Measurements from ENCODE around the gene CYYR1.
"Not testable (repeated sequence)": the region's sequence is repeated elsewhere in the genome, so short reads cannot be mapped to it uniquely, and the experiment has no call there.

Gene CYYR1

DNA sequence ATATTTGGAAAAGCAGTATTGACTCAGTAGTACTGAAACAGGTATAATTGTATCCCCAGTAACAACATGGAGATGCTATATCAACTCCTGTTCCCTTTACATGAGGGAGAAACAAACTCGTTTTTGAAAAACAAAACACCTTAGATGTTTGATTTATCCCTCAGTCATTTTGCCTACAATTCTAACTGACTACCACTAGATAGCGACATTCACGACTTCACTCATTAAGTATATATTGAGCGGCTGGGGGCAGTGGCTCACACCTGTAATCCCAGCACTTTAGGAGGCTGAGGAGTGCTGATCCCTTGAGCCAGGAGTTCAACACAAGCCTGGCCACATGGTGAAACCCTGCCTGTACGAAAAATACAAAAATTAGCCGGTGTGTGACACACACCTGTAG lies 83.3 kb downstream of the CYYR1 start:
- no peak for DNase-seq (ENCODE audit: low read depth)

DNA sequence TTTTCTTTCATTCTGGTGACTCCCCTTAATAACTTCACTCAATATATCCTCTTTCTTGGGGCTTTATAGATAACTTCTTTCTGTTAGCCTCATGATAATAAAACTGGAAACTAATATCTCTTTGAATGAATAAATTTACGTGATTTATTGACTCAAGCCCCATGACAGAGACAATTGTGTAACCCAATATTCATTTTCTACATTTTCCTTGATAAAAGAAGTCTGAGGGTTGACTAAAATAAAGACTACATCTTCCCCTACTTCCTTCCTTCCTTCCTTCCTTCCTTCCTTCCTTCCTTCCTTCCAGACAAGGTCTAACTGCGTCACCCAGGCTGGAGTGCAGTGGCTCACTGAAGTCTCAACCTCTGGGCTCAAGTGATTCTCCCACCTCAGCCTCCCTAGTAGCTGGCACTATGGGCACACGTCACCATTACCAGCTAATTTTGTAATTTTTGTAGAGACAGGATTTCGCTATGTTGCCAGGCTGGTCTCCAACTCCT lies 85.1 kb downstream of the CYYR1 start:
- no peak for DNase-seq (ENCODE audit: low read depth)

DNA sequence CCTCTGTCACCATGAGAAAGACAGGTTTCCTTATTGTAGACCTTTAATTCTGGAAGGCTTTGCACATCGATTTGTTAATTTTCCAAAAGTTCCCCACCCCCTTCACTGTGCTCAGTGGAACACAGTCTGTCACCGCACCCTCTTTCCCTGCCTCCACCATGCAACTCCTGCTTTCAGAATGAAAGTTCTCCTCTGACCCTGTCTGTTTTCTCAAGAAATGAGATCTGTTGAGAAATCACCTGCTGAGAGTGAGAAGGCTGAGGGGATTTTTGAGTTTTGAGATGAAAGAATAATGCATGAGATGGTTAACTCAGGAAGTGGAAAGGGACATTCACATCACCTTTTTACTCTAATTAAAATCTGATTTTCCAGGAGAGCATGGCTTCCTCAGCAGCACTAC lies 99.6 kb downstream of the CYYR1 start:
- no peak for DNase-seq (ENCODE audit: low read depth)

DNA sequence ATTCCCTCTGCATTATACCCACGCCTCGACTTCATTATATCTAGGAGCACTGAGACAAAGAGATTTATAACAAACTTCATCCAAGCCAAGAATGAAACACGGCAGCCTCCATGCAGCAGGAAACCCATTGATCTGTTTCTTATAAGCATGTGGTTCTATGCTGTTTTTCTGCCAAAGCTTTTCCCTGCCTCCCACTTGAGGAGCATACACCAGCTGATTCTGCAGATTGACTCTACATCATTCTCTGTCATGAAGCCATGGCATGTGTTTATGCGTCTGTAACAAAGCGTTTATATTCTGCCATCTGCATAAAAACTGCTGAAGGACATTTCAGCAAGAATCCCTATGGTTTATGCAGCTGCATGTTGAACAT lies 102.0 kb downstream of the CYYR1 start:
- DNase-seq (ENCODE audit: low read depth) = no peak

DNA sequence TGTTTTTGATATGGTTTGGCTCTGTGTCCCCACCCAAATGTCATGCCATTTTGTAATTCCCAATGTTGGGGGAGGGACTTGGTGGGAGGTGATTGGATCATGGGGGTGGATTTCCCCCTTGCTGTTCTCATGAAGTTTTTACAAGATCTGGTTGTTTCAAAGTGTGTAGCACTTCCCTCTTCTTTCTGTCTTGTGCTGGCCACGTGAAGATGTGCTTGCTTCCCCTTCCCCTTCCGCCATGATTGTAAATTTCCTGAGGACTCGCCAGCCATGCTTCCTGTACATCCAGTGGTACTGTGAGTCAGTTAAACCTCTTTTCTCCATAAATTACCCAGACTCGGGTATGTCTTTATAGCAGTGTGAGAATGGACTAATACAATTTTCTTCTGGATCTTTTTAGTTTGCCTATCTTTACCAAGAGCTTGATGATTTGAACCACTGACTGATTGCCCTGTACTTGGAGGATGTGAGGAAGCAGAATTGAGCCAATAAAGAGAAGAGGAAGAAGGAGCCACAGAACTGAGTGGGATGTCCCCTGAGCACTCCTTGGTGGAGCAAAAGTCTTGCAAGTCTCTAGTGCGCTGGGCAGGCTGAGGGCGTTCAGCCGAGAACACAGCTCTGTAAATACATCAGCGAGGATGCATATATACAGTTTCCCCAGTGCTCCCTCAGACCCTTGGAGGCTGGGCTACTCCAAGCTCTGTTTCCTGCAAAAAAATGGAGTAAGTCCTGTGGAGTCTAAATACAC lies 102.6 kb downstream of the CYYR1 start:
- no peak for DNase-seq (ENCODE audit: low read depth)

DNA sequence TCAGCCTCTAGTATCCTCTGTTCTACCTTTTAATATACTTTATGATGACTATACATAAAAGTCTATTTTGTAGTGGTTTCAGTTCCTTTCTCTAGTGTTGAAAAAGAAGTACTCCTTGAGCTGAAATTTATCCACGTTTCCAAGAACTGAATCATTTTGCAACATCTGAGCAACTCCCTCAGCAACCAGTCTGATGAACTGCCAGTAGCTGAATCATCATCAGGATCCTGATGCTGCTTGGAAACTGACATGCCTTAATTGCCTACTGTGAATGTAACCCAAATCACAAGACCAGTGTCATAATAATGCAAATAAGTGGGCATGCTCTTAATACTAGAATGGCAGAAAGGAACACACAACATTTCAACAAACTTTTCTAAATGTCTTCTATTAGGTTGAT lies 103.3 kb downstream of the CYYR1 start:
- DNase-seq (ENCODE audit: low read depth) = no peak

DNA sequence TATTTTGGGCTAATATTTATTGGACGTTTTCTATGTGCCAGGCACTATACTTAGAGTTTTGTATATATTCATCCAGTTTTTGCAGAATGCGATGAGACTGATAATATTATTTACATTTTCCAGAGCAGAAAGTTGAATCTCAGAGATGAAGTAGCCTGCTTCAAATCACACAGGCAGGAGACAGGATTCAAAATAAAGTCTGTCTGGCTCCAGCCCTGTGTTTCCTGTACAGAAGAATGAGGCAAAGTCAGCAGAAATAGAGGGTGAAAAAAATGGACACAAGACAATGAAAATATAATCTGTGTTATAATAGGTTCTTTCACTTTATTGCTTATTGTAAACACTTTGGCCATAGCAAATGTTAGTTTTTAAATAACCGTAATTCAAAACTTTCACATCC lies 107.2 kb downstream of the CYYR1 start:
- no peak for DNase-seq (ENCODE audit: low read depth)

DNA sequence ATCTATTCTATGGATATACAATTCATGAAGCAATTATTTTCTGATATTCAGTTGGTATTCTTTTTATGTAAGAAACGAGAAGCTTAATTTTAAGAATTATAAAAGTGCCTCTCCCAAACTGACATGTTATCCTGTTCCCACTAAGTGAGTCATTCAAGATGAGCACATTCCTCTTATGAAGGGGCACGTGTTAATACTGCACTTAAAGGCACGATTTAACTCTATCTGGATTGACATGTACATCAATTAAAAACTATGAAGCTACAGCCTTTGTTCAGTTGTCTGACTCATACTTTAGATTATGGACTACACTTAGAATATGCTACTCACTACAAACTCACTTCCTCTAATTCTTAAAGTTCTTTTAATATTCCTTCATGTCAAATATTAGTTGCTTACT lies 111.6 kb downstream of the CYYR1 start:
- DNase-seq (ENCODE audit: low read depth) = no peak

DNA sequence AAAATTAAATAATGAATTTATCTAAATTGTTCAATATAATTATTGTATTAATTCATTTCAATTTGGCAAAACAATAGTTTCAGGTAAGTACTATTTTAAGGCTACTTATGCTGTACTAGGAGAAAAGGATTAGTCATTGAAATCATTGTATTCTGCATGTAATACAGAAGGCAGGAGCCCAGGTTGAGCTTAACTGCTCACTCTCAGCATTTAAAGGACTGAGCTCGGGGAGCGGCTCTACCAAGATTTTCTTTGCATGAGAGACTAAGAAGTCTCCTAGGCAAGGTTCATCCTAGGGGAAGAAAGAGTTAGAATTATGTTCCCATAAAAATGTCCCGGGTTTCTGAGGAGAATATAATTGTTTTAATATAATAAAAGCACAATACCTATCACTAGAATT lies 112.5 kb downstream of the CYYR1 start:
- no peak for DNase-seq (ENCODE audit: low read depth)

DNA sequence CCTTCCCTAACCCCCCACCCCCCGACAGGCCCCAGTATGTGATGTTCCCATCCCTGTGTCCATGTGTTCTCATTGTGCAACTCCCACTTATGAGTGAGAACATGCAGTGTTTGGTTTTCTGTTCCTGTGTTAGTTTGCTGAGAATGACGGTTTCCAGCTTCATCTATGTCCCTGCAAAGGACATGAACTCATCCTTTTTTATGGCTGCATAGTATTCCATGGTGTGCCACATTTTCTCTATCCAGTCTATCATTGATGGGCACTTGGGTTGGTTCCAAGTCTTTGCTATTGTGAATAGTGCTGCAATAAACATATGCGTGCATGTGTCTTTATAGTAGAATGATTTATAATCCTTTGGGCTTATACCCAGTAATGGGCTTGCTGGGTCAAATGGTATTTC lies 114.2 kb downstream of the CYYR1 start:
- DNase-seq (ENCODE audit: low read depth) = not testable (repeated sequence)

DNA sequence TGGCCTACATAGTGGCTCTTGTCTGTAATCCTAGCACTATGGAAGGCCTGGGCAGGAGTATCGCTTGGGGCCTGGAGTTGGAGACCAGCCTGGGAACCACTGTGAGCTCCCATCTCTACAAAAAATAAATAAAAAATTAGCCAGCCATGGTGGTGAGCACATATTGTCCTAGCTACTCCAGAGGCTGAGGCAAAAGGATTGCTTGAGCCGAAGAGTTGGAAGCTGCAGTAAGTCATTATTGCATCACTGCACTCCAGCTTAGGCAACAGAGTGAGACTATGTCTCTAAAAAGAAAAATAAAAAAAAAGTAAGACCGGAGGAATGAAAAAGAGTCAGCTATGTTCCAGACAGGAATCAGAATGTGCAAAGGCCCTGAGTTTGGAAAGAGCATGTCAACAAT lies 115.3 kb downstream of the CYYR1 start:
- no peak for DNase-seq (ENCODE audit: low read depth)

DNA sequence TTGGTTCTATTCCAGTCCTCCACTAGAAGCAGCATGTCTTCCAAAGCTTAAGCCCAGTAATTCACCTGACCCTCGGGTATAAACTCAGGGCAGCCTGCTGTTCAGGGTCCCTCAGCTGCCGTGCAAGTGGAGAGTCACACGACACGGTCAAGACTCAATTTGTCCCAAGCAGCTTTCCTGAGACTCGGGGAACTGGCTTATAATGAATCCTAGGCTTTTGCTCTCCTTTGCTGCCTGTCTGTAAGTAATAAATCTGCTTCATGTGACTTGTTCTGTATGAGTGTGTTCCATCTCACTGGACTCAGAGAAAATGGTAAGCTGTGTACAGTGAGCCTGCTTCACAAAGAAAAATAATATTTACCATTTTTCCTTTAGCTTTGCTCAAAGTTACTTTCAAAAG lies 119.8 kb downstream of the CYYR1 start:
- no peak for DNase-seq (ENCODE audit: low read depth)

DNA sequence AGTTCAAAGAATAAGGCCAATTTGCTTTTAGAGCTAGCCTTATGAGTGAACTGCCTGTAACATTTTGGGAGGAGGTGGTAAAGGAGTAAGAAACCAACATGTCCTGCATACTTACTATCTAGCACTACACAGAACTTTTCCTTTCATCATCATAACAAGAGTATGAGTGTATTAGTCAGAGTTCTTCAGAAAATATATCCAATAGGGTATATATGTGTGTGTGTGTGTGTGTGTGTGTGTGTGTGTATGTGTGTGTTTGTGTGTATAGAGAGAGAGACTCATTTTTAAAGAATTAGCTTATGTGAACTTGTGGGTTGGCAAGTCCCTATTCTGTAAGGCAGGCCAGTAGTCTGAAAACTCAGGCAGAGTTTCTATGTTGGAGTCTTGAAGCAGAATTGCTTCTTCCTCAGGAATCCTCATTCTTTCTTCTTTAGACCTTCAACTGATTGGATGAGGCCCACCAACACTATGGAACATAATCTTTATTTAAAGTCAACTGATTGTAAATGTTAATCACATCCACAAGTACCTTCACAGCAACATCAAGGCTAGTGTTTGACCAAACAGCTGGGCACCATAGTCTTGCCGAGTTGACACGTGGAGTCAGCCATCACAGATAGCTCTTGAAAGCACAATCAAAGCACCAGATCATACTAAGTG lies 121.9 kb downstream of the CYYR1 start:
- DNase-seq (ENCODE audit: low read depth) = no peak

DNA sequence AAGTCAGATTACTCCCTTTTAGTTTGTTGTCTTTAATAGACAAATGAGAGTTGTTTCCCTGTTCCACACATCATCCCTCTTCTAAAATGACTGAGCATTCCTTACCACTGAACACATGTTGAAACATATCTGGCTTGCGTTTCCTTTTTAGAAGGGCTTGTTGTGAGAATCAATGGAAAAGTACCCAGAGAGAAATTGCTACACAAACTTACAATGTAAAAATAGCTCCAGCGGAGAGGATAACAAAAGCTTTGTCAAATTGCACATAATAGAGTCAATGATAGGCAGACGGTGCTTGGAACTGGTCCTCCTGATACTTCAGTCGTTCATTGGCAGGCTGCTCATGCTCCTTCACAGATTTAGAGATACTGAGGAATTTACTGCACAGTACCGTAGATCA lies 123.9 kb downstream of the CYYR1 start:
- DNase-seq (ENCODE audit: low read depth) = no peak

DNA sequence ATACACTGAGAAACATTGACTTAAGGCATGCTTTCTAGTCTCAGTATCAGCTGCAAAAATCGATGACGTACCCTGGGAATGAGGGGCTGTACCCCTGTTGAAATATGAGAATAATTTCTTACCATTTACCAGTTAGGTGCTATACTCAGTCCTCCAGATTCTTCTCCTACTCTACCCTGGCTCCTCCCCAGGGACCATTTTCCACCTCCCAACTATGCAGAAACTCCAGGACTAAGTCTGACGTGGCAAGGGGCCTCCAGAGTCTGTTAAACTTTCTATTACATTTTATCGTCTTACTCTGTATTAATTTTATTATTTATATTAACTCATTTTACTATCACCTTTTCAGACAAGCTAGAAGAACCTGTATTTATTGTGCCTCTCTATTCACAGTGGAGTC lies 124.3 kb downstream of the CYYR1 start:
- no peak for DNase-seq (ENCODE audit: low read depth)

DNA sequence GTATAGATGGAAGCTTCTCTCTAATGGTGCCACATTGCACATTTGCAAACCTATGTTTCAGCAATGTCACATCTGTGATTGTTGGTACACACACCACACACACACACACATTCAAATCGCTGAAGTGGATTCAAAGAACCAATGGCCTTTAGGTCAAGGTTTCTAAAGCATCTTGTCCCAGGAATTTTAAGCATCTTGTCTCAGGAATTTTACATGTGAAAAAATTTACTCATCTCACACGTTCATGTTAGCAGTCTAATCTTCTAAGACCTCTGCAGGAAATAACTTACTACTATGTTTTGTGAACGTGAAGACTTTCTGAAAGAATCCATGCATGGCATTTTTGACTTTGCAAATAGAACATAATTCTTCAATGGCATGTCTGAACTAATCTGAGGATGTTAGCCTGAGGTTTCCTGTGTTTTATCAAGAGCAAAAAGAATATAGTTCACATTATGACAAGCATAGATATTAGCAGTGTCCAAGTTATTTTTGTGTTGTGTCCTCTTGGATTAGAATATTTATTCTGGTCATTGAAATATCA lies 125.1 kb downstream of the CYYR1 start:
- no peak for DNase-seq (ENCODE audit: low read depth)

DNA sequence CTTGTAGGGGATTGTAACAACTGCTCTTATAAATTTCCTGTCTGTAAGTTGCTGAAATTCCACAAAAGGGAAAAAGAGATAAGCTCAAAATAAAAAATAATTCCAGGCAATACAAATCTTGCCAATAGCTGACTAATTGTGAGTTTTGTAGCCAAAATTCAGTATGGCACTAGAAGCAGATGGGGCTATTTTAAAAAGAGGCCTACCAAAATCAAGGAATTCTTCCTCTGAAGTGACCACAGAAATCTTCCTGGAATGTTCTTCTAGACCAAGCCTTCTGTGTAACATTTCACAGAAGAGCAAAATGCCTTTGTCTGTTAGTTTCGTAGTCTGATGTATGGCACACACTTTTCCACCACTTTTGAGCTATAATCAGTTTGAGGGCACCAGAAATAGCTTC lies 127.6 kb downstream of the CYYR1 start:
- no peak for DNase-seq (ENCODE audit: low read depth)

DNA sequence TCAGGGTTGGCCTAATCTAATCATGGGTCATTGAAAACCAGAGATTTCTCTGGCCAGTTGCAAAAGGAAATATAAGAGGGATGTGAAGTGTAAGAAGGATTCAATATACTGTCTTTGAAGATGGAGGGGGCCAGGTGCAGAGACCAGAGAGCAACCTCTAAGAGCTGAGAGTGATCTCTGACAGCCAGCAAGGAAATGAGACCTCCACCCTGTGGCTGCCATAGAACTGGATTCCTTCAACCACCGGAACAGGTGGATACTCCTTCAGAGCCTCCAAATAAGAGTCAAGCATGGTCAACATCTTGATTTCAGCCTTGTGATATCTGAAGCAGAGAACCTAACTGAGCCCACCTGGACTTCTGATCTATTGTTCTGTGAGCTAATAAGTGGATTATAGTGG lies 128.4 kb downstream of the CYYR1 start:
- no peak for DNase-seq (ENCODE audit: low read depth)

DNA sequence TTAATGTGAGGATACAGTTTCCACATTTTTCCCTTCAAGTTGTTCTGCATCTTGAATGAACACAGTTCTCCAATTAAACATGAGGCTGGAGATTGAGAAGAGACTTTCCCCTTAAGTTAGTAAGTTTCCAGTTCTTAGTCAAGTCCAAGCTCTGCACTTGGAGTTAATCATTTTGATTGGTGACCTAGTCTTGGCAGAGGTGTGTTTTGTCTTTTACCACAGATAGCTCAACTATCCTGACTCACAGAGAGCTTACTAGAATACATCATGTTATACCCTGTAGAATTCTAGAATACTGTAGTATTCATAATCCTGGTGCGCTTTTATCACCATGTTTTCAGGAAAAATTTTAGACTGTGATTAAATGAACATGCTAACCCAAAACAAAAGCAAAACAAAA lies 129.2 kb downstream of the CYYR1 start:
- DNase-seq (ENCODE audit: low read depth) = no peak

DNA sequence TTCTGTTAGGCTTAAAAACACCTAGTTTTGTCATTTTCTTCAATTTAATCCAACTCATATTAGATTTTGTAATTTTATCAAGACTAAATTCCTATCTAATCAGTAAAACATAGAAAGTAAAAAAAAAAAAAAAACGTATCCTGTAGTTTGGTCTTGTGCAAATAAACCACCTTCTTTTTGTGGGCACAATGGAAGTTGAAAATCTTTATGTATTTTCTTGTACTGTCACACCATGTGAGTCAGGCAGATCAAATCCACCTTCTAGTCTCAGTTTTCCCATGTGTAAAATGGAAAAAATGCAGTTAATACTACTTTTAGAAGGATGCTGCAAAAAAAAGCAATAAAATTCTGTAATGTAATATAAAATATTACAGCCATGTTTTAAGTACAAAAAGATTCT lies 129.8 kb downstream of the CYYR1 start:
- DNase-seq (ENCODE audit: low read depth) = no peak

DNA sequence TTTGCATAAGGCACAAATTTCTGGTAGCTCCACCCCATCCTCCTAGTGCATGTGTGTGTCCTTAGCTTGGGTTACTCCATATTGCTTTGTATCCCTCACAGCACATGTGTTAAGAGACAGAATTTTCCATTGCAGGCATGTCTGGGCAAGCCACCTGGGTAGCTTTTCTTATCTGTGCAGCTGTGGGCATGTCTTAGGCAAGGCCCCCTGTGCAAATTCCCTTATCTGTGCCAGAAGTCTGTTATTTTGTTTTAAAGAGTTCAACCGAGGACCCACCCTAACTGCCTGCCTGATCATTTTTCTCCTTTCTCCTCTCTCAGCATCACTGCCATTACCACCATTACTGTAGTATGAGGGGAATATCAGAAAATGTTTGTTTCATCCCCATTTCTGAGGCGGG lies 131.9 kb downstream of the CYYR1 start:
- no peak for DNase-seq (ENCODE audit: low read depth)

DNA sequence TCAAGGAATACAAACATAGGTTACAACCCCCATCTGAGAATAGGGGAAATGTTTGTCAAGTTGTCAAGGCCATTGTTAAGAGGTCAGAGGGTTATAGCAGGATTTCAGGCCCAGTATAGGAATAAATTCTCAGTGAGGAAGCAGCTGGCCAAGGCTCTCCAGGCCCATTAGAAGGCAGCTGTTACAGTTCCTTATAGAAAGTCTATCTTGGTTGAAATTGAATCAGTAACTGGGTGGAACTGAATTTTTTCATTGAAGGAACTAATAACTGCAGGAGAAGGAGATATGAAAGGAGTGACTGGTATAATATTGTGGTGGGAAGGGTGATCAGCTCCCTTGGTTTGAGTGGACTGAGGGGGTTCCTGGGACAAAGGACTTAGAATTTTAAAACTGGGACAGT lies 134.1 kb downstream of the CYYR1 start:
- no peak for DNase-seq (ENCODE audit: low read depth)

DNA sequence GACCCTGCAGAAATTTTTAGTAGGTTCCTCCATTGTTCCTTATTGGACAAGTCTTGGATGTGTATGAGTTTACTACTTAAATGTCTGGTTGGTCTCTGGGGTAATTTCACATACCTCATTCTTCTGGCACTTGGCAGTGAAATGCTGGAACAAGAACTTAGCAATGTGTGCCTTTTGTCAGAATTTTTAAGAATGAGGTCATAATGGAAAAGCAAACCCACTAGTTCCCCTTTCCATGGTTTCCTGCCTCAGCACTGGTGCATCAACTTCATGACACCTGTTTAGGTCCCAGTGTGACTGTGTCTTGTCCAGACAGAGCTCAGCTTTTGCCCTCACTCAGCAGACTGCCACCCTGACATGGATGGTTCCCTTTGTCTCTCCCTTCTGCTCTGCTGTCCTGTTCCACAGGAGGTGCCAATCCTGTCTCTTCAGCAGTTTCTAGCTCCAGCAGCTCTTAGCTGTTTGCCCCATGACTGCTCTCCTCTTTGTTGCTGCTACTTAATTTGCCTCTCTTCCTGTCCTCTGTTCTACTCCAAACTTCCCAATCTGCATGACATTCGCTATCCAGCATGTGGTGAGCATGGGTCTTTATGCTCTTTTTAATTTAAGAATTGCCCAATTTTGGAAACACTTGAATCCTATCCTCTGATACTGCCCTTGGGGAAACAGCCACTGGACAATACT lies 135.6 kb downstream of the CYYR1 start:
- no peak for DNase-seq (ENCODE audit: low read depth)
